Measurements from ENCODE around the gene HMGN5. TPM values are rescaled to one million over a fixed set of nuclear protein-coding genes. Genes with fewer than 3 reads are reported as not detected.

The HMGN5 gene, protein sequence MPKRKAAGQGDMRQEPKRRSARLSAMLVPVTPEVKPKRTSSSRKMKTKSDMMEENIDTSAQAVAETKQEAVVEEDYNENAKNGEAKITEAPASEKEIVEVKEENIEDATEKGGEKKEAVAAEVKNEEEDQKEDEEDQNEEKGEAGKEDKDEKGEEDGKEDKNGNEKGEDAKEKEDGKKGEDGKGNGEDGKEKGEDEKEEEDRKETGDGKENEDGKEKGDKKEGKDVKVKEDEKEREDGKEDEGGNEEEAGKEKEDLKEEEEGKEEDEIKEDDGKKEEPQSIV
- total RNA-seq, result 3.2 TPM
- long read RNA-seq, partial matches to known transcripts, result 0 of 11 reads
- long read RNA-seq, other reads (novel, unspliced or antisense), result 10 of 11 reads

DNA sequence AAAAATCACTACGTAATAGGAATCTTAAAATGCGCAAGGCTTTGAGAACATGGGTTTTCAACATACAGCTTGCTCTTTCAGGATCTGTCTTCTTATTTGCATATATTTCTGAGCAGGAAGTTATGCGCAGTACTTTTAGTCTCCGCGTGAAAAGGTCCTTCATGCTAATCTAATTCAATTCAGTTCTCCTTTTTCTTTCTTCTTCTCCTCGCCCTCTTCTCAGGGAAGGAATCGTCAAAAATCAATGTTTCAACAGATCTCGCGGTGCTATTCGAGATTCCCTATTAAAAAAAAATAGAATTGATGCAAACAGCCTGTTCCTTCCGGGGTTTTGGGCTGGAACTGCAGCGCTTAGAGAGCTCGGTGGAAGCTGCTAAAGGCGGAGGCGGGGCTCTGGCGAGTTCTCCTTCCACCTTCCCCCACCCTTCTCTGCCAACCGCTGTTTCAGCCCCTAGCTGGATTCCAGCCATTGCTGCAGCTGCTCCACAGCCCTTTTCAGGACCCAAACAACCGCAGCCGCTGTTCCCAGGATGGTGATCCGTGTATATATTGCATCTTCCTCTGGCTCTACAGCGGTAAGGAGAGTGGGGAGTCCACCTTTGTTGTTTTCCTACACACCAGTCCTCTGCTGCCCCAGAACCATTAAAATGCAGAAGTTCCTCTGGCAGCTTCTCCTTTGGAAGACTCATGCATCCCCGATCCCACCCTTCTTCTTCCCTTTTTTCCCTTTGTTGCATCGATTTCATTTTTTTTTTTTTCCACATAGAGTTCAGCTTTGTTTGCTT, at the start of gene HMGN5, which contains the start of gene SH3BGRL:
TSS of gene HMGN5 (minus strand) at position 243 of the 785 bp plus-strand sequence. CDS start 80,364 bp downstream, outside the sequence.
TSS of gene SH3BGRL (plus strand) at position 432 of the 785 bp plus-strand sequence. CDS start at position 531, 99 bp downstream.
- DNase-seq (ENCODE audit: low spot score), result peak; percentile 91

DNA sequence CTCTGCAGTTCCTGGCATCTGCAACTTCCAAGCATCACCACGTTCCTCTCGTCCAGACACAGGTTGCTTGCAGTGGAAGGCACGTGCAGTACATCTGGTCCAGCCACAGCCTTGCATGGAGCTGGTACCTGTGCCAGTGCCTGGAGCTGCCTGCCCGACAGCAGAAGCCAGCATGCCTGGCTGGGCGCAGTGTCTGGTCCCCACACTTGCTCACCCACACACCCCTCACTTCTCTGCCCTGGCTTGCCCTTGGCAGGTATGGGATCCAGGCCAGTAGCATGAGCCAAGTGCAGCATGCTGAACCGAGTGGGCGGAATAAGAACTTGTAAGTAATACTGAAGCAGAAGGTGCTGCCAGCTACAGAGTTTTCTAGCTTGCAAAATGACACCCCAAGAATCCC, 40.0 kb upstream of the HMGN5 start:
- DNase-seq (ENCODE audit: low spot score), result no peak

DNA sequence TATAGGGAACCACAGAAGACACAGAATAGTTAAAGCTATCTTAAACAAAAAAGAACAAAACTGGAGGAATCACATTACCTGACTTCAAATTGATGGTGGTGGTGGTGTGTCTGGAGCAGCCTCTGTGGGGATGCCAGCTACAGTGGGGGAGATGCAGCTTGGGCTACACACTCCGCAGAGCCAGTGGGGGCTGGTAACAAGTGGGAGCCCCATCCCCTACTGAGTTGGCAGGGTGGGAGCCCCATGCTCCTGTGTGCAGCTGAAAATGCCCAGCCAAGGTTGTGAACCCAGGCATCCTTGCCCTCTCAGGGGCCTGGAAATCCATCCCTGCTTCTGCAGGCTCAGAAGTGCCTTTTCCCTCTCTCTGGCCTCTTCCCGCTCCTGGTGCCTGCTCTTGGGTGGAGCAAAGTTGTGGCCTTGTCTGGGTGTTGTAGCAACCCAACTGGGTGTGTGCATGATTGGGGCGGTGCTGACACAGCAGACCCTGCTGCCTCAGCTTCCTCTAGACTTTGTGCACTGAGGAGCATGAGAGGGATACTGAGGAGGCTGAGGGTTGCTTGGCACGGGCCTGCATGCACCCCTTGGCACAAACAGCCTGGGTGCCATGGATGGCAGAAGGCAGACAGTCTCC, 39.1 kb upstream of the HMGN5 start:
- DNase-seq (ENCODE audit: low spot score), result no peak

DNA sequence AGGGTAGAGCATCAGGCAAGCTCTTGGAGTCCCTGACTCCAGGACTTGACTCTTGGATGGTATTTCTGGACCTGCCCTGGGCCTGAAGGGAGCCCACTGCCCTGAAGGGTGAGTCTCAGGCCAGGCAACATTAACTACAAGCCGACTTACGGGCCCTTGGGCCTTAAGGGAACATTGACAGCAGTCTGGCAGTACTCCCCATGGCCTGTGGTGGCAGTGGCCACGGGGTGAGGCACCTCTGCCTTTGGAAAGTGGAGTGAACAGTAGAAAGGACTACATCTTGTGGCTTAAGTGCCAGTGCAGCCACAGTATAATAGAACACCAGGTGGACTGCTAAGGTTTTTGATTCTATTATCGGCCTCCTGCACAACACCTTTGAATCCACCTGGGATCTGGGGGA, 36.5 kb upstream of the HMGN5 start:
- DNase-seq (ENCODE audit: low spot score), result no peak

DNA sequence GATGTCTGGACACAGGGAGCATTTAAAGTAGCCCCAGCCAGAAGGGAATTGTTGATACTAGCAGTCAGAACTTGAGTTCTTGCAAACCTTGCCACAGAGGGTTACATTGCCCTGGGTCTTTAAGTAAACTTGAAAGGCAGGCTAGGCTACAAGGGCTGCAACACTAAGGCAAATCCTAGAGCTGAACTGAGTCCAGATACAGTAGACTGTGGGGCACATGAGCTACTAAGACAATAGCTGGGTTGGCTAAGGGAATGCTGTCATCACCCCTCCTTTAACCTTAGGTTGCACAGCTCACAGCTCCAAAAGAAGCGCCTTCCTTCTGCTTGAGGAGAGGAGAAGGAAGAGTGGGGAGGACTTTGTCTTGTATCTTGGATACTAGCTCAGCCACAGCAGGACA, 35.8 kb upstream of the HMGN5 start:
- DNase-seq (ENCODE audit: low spot score), result no peak

DNA sequence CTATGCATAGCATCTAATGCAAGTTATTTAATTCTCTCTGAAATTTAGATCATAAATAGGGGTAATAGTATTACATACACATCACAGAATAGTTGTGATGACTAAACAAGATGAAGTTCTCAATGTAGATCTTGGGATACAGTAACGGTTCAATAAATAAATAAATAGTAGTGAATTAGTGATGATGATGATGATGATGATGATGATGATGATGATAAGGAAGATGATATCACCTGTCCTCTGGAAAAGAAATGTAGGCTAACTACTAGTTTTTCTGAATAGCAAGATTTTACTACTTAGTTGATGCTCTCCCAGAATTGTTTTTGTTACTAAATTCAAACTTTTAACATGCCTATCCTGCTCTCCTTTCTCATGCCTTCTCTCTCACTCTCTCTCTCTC, 30.5 kb upstream of the HMGN5 start:
- no peak for DNase-seq (ENCODE audit: low spot score)

DNA sequence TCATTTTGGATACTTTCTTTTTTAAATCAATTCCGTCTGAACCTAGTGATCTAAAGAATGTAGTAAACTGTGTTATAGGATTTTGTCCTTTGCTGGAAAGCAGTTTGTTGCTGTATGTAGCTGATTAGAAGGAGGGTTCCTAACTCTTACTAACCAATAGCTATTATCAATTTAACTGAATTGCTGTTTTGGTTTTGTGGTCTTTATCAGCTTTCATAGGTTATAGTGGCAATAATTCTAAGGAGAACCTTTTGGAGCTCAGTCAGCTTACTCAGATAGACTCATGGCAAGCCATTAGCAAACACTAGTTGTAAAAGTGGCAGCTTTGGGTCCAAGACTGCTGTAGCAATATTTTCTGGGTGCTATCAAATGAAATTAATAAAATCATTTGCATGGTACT, 29.8 kb upstream of the HMGN5 start:
- DNase-seq (ENCODE audit: low spot score), result no peak

DNA sequence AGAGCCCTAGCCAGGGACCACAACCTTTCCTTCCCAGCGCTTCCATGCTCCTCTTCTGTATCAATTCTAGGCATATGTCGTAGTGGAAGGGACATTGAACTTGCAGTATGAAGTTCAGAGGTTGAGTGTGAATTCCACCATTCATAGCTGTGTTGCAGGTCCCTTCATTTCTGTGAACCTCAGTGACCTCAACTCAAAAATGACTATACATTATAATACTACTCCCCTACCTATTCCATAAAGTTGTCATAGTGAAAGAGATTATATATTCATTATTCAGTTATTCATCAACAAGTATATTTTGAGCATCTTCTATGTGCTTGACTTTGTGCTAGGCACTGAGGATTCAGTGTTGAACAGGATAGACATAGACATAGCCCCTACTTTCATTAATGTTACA, 28.2 kb upstream of the HMGN5 start:
- no peak for DNase-seq (ENCODE audit: low spot score)

DNA sequence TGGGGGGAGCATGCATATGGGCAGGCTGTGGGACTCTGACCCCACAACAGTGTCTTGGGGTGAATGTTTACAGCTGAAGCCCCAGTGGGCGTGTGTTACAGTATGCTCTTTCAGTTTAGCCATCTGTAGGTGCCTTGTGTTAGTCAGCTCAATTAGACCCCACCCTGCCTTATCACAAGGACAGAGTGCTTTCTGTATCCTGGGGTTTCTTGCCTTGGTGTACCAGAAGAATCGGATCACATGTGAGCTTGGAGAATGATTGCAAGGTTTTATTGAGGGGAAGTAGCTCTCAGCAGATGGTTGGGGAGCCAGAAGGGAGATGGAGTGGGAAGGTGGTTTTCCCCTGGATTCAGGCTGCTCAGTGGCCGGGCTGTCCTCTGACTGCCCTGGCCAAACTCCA, 27.5 kb upstream of the HMGN5 start:
- no peak for DNase-seq (ENCODE audit: low spot score)

DNA sequence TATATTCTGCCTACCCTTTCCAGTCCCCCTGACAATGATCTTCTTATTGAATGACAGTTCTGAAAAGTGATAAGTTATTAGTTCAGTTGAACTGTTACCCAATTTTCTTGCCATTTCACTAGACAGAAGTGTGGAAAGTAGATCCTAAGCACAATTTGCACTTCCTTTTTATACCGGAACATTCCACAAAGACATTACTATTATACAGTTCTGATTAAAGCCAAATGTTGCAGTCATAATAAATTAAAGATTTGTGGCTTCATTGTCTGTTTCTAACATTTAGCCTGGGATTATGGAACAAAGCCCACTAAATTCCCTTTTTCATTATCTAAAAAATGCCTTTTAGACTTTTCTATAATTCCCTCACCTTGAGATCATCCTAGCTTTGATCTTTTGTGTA, 14.0 kb upstream of the HMGN5 start:
- DNase-seq (ENCODE audit: low spot score), result no peak

DNA sequence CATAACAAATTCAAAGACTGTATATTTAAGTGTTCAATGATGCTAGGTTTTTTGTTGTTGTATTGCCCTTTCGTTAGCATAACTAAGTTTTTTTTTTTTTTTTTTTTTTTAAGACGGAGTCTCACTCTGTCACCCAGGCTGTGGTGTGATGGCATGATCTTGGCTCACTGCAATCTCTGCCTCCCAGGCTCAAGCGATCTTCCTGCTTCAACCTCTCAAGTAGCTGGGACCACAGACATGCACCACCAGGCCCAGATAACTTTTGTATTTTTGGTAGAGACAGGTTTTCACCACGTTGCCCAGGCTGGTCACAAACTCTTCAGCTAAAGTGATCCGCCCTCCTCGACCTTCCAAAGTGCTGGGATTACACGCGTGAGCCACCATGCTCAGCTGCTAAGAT, 7.2 kb upstream of the HMGN5 start:
- DNase-seq (ENCODE audit: low spot score), result no peak

DNA sequence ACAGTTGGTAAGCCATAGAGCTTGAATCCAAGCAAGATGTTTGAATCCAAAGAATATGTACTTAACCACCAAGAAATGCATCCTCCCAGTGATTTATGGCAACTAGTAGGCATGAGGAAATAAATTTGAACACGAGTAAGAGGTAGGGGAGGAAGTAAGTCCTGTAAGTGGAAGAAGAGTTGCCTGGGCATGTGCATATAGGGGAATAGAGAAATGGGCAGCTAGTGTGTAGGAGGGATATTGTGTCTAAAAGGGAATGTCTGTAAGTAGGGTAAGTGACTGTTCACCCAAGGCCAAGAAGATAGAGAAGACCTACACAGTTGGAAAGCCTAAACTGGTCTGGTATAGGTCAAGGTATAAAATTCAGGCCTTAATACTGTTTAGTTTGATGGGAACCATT, 4.8 kb upstream of the HMGN5 start:
- DNase-seq (ENCODE audit: low spot score), result no peak

DNA sequence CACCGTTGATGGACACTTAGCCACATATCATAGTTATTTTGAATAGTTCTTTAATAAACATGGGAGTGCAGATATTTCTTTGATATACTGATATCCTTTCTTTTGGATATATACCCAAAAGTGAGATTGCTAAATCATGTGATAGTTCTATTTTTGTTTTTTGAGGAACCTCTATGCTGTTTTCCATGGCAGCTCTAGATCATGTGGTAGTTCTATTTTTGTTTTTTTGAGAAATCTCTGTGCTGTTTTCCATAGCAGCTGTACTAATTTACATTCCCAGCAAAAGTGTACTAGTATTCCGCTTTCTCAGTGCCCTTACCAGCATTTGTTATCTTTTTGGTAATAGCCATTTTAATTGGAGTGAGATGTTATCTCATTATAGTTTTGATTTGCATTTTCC, 3.8 kb upstream of the HMGN5 start:
- DNase-seq (ENCODE audit: low spot score), result no peak

DNA sequence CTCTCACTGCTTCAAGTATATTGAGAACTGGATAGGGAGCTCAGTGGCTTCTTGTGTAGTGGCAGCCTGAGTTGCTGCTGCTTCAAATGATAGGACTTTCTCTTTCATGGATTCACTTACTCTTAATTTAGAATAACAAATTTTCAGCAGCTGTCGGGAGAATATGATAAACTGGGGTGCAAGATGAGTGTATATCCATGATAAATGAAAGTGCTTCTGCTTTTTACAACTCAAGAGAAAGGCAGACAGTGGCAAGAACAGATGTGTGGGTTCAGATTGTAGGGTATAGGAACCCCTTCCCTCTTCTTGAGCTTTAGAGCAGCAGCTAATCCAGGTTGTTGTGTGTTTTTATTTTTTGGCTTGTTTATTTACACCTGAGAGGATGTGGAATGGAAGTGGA, 1.2 kb upstream of the HMGN5 start:
- DNase-seq (ENCODE audit: low spot score), result no peak

DNA sequence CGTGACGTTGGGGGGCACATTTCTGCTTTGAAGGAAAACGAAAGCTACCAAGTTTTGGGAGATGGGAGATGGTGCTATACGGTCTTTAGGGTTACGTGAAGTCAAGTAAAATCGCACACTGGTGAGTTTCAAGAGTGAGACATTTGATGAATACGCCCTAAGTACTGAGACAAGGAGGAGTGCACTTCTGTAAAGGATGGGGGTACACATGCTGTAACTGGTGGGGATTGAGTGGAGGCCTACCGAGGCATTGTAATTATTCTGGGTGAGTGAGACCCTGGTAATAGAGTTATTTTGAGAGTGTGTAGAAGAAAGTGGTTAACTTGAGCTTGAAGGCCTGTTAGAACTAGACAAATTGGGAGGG, 725 bp upstream of the HMGN5 start:
- DNase-seq (ENCODE audit: low spot score), result no peak

DNA sequence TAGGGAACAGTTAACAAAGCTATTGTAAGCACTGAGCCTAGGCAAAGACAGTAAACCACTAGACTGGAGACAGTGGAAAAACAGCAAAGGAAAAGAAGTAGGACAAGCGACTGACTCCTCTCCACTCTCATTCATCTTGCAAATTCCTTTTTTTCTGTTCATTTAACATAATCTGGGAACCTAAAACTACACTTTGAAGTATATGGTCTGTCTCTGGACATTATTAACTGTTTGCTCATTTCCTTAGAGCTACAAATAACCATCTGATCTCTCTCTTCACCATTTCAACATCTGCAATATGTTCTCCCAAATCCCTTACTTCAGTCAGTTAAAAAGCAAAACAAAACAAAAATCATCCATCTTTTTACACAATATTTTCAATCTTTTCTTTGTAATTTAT, 642 bp downstream of the HMGN5 start:
- no peak for DNase-seq (ENCODE audit: low spot score)

DNA sequence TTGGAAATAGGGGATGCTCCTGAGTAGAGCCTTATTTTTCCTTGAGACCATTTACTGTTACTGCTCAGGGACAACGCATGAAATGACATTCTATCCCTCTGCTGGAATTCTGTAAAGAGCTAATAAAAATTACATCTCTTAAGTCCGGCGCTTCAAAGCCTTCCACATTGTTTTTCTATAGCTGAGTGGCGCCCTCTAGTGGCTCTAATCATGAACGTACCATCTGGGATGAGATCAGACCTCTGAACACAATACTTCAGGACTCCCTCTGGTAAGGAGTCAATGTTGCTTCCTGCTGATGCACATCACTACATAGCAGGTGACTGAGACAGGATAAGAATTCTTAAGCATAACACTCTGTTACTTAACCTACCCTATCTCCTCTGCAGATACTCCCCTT, 6.0 kb downstream of the HMGN5 start:
- DNase-seq (ENCODE audit: low spot score), result no peak

DNA sequence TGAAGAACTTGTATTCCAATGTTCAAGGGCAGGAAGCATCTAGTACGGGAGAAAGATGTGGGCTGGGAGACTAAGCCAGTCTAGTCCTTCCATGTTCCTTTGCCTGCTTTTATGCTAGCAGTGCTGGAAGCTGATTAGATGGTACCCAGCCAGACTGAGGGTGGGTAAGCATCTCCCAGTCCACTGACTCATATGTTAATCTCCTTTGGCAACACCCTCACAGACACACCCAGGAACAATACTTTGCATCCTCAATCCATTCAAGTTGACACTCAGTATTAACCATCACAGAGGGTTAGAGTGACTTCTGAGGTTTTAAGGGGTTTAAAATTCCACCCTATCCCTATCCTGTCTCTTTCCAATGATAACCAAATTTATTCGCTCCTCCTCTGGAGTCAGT, 6.5 kb downstream of the HMGN5 start:
- no peak for DNase-seq (ENCODE audit: low spot score)

DNA sequence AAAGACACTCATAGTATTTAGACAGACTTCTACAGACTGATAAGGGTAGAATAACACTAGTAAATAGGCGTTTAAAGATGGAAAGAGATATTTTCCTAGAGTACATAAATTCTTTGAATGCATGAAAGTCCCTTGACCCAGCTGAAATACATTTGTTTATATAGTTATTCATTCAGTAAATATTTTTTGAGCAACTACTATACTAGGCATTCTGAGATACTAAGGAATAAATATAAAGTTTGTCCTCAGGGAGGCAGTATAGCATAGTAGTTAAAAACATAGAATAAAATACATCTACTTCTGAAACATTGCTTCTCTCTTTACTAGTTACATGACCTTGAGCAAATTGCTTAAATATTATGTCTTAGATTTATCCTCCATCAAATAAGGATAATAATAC, 27.4 kb downstream of the HMGN5 start:
- DNase-seq (ENCODE audit: low spot score), result no peak

DNA sequence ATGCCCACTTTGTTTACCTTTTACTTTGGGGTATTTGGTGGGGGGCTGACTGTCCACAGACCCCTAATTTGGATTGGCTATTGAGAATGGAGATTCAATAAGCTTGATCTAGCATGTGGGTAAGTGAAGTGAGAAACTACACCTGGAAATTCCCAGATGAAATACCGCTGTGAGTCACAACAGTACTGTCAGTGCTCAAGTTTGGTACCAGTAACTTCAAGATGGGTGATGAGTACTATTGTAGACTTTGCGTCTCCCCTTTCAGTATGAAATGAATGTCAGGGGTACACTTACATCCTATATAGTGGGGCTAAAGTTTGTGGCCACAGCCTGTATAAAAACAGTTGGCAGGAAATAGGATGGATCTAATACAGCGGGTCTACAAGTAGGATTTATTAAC, 33.3 kb downstream of the HMGN5 start:
- no peak for DNase-seq (ENCODE audit: low spot score)

DNA sequence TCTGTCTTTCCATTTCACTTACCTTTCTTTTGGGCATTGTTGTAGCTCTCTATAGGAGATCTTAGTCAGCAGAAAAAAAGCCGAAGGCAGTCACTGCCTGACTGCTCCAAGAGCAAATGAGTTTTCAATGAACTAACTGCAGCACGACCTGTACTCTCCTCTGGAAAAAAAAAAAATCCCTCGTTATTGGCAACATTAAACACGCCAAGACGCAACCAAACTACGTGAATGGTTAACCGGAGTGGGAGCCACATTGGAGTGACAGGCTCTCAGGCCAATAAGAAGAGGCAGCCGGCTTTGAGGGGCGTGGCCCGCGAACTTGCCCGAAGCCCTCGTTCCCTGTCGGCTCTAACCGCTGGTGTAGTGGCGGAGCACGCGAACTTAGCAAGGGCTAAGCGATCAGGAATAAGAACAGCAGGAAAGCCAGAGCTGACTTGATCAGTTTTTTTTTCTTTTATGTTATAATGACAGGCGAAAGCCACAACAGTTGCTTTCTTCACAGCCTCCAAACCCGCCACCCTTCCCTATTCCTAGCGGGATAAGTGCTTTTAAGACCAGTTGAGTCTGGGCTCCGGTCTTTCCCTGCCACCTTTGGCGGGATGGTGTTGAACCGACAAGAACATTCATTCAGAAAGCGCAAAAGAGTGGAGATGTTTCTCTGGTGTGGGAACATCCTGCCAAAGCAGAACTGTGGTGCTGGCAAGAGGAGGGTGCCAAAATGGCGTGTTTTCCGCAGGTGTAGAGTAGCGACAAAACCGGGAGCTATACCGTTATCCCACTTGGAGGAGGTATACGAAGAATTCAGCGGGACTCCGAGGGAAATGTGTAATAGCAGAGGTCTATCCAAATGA, 80.0 kb downstream of the HMGN5 start:
- peak; percentile 94 for DNase-seq (ENCODE audit: low spot score)

Data from mesenteric fat pad (tissue), 1 donor.